ENCODE results near the gene XPR1. TPM values are rescaled to one million over a fixed set of nuclear protein-coding genes. Genes with fewer than 3 reads are reported as not detected.

The XPR1 gene
- total and polyA plus RNA-seq, 2 donors (not counting 1 experiment from before 2014, with no cell fraction given): 2.8 to 22.3 TPM

DNA sequence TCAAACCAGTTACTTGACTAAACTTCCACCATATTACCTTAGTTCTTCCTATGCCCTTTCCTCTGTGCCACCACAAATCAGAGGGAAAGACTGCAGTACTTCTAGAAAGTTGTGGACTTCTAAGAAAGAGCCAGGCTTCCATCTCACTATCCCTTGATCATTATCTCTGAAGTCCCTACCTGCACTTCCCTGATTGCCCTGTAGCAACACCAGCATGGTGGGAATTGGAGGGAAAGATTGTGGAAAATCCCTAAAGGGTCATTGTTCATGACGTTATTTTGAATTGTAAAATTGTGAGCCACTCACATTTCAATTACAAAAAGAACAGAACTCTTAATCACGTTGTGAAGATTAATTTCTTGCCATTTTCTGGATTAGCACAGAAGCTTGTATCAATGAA is 257.5 kb downstream of the XPR1 start:
- POLR2A ChIA-PET: no interaction called here

DNA sequence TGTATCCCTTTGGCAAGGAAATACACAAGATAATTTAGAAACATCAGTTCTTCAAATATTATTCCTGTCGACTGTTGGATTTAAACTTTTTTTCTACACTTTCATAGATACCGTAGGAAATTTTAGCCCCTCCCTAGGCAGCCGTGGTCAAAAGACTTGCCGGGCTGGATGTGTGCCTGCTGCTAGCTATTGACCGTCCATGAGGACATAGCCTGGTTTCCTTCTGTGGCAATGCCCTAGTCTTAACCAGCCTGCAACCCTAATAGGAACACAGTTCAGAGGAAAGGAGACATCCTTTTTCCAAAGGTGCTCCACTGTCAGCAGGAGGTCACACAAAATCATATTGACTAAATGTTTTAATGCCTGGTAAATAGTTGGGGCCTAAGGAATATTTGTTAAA is 260.4 kb downstream of the XPR1 start:
- Histone ChIP-seq H3K36me3 (replicated peaks in 1 of 2; ENCODE audit: control extremely low read depth in 1 of 2, control insufficient read depth in 1 of 2, extremely low read depth in 1 of 2, insufficient read depth in 2 of 2, low read length in 1 of 2) (no peaks in the 10 kb centered on the region), H2AFZ (ENCODE audit: insufficient read depth, low read depth, low read length, poor library complexity, severe bottlenecking) (no peak overlapping the region), H3K9me3 (ENCODE audit: control extremely low read depth in 1 of 3, control insufficient read depth in 2 of 3, insufficient read depth in 1 of 3, low read length in 2 of 3) (no peaks in the 10 kb centered on the region), H3K4me1 (ENCODE audit: control insufficient read depth in 2 of 2, insufficient read depth in 2 of 2, low read length in 2 of 2) (peaks cover 7 to 9% of the 10 kb centered on the region in 2 donors), H3K27ac (ENCODE audit: low read length in 2 of 2) (no peak overlapping the region), H3K4me3 (ENCODE audit: control extremely low read depth in 1 of 5, extremely low read depth in 1 of 5, insufficient read depth in 1 of 5, low read depth in 2 of 5, low read length in 4 of 5) (no peak overlapping the region), H3K79me2 (ENCODE audit: control insufficient read depth, insufficient read depth, low read length) (no peaks in the 10 kb centered on the region), H3K9ac (ENCODE audit: low read length) (no peak overlapping the region), H3K27me3 (replicated peaks in 1 of 4; ENCODE audit: control extremely low read depth in 1 of 4, control insufficient read depth in 3 of 4, insufficient read depth in 4 of 4, low read length in 3 of 4) (no peaks in the 10 kb centered on the region), H3K4me2 (replicated peaks; ENCODE audit: low read depth, low read length, poor library complexity, severe bottlenecking) (no peak overlapping the region), H4K20me1 (ENCODE audit: control insufficient read depth, insufficient read depth, low read length, poor library complexity, severe bottlenecking) (no peaks in the 10 kb centered on the region)
- H3K4me3 Mint-ChIP-seq: no peak overlapping the region
- H3K9me3 Mint-ChIP-seq (ENCODE audit: insufficient read depth): no peaks in the 10 kb centered on the region
- peaks cover 17% of the 10 kb centered on the region for H3K4me1 Mint-ChIP-seq
- WGBS (ENCODE audit: insufficient coverage): 96% methylated on average over 5 of the region's 5 CpGs
- ATAC-seq (ENCODE audit: low read depth) (no peak), DNase-seq (no peak)
- intact Hi-C loops (cut with micrococcal nuclease): no loop called here
- ChIA-PET CTCF (no interaction called here), POLR2A (no interaction called here)
- H3K27me3 Mint-ChIP-seq: no peaks in the 10 kb centered on the region
- TF ChIP-seq CTCF (IDR thresholded peaks at IDR 0.05) (no peak), EZH2 (IDR thresholded peaks at IDR 0.05; ENCODE audit: borderline replicate concordance, insufficient read depth, low read depth, low read length, poor library complexity, severe bottlenecking) (no peak)
- no peak overlapping the region for H3K27ac Mint-ChIP-seq

More for the DNA sequence above, 257.5 kb downstream of the XPR1 start:
- no peak for TF ChIP-seq EZH2 (IDR thresholded peaks at IDR 0.05; ENCODE audit: borderline replicate concordance, insufficient read depth, low read depth, low read length, poor library complexity, severe bottlenecking)
- no peak for TF ChIP-seq CTCF (IDR thresholded peaks at IDR 0.05)
- Histone ChIP-seq H3K9me3 (ENCODE audit: control extremely low read depth in 1 of 3, control insufficient read depth in 2 of 3, insufficient read depth in 1 of 3, low read length in 2 of 3) (no peaks in the 10 kb centered on the region), H3K4me1 (ENCODE audit: control insufficient read depth in 2 of 2, insufficient read depth in 2 of 2, low read length in 2 of 2) (peaks cover 7 to 9% of the 10 kb centered on the region in 2 donors), H3K27me3 (replicated peaks in 1 of 4; ENCODE audit: control extremely low read depth in 1 of 4, control insufficient read depth in 3 of 4, insufficient read depth in 4 of 4, low read length in 3 of 4) (no peaks in the 10 kb centered on the region), H3K4me2 (replicated peaks; ENCODE audit: low read depth, low read length, poor library complexity, severe bottlenecking) (no peak overlapping the region), H3K4me3 (ENCODE audit: control extremely low read depth in 1 of 5, extremely low read depth in 1 of 5, insufficient read depth in 1 of 5, low read depth in 2 of 5, low read length in 4 of 5) (no peak overlapping the region), H2AFZ (ENCODE audit: insufficient read depth, low read depth, low read length, poor library complexity, severe bottlenecking) (no peak overlapping the region), H3K27ac (ENCODE audit: low read length in 2 of 2) (peak overlapping the region in 1 of 2 donors; percentile 3), H4K20me1 (ENCODE audit: control insufficient read depth, insufficient read depth, low read length, poor library complexity, severe bottlenecking) (no peaks in the 10 kb centered on the region), H3K36me3 (replicated peaks in 1 of 2; ENCODE audit: control extremely low read depth in 1 of 2, control insufficient read depth in 1 of 2, extremely low read depth in 1 of 2, insufficient read depth in 2 of 2, low read length in 1 of 2) (no peaks in the 10 kb centered on the region), H3K79me2 (ENCODE audit: control insufficient read depth, insufficient read depth, low read length) (no peaks in the 10 kb centered on the region), H3K9ac (ENCODE audit: low read length) (no peak overlapping the region)
- CTCF ChIA-PET: no interaction called here
- H3K9me3 Mint-ChIP-seq (ENCODE audit: insufficient read depth): no peaks in the 10 kb centered on the region
- H3K4me3 Mint-ChIP-seq: no peak overlapping the region
- DNase-seq: no peak
- ATAC-seq (ENCODE audit: low read depth): no peak
- H3K27me3 Mint-ChIP-seq: no peaks in the 10 kb centered on the region
- no peak overlapping the region for H3K27ac Mint-ChIP-seq
- WGBS (ENCODE audit: insufficient coverage): no CpG with 5 or more reads among the region's 2 CpGs
- H3K4me1 Mint-ChIP-seq: peaks cover 17% of the 10 kb centered on the region
- intact Hi-C loops (cut with micrococcal nuclease): loop anchor here (10.0 kb wide), 1 partner anchor 95 kb away; no protein-coding TSS in a partner anchor

All from B cell (primary cell).